Ammon's horn (tissue), 1 donor: ENCODE data around the gene PRPF18.

Experiments used
- DNase-seq: peaks from one replicate; pipeline ENCODE4 v3.0.0-alpha.2; 2016; ENCODE audit warnings: low spot score

The PRPF18 gene

DNA sequence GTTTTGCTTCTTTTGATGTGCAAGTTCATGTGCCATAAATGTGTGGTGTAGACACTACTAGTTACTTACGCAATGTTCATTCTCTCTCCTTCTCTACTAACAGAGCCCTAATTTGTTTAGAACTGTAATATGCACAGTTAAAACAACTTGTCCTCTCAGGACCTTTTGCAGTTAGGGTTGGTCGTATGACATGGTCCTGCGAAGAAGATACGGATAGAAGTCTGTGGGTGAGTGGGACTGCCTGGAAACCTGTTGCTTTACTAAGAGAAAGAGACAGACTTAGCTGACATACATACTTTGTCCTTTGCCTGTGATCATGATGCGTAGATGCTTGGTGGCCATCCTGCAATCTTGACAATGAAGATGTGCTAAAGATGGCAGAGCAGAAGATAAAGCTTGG lies 51.1 kb downstream of the PRPF18 start:
- DNase-seq, result no peak

GRCh38 chr10:13642293-13642692 lies 55.5 kb downstream of the PRPF18 start:
- DNase-seq, result no peak

- DNase-seq, result no peak
Observed at GRCh38 chr10:13643016-13643415, 56.3 kb downstream of the PRPF18 start.

DNA sequence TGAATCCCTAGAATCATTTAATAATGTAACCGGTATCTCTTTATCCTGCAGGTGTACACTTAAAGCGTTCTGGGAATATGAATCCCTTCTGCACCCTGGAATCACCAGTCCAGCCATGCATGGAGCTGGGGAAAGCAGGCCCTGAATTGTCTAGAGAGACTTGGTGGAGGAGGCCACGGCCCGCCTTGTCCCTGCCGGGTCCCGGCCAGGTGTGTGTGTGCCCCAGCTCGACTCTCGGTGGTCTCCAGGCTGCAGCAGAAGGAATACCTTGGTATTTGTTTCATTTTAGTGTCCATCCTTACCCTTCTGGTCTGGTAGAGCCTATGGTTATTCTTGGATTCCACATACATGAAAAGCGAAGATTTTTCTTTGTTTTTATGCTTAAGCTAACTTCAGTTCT lies 58.1 kb downstream of the PRPF18 start:
- DNase-seq, result no peak

GRCh38 chr10:13648425-13648824 lies 61.7 kb downstream of the PRPF18 start:
- DNase-seq, result no peak

- no peak for DNase-seq
Observed at GRCh38 chr10:13649844-13650520, 63.2 kb downstream of the PRPF18 start.

DNA sequence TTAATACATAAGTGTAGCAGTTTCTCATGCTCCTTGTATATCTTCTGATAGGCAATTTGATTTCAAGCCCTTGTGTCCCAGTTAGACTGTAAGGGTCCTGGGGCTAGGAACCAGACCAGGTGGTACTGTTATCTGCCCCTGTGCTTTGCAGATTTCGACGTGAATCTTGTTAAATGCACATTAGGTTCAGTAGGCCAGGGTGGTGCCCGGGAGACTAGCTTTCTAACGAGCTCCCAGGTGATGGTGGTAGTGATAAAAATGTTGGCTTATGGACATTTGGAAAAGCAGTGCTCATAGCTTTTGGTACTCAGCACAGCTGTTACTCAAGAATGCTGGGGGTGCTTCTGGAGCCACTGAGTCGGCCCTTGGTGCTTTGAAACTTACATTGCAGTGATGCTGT lies 64.2 kb downstream of the PRPF18 start:
- DNase-seq, result no peak

DNA sequence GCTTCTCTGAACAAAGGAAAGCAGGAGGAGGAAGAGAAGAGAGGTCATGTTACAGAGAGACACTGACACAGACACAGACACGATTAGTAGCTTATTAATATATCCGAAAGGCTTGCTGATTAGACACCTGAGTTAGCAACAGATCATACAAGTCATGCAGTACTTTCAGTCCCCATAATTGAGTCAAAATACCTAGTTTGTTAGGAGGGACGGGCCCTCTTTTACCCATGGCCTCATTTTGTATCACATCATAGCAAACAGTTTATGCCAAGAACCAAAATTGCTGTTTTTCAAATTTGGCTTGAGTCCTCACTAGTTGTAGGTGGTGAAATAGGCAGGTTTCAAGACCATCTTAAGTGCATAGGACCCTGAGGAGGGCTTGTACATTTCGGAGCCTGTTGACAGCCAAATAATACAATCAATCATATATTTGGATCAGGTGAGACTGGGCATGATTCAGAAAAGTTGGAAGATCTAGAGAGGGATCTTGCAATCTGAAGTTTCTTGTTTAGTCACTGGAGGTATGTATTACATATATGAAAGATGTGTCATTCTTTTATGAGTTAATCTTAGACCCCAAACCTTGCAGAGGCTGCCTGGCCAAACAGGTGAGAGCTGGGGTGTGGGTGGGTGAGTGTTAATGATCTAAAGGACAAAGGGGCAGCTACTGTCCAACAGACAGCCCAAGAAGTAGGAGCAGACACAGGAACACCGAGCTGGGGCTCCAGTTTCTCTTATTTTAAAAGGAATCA lies 65.4 kb downstream of the PRPF18 start:
- no peak for DNase-seq

GRCh38 chr10:13652860-13653259 lies 66.1 kb downstream of the PRPF18 start:
- DNase-seq, result no peak

- DNase-seq, result no peak
Observed at GRCh38 chr10:13654118-13654830, 67.5 kb downstream of the PRPF18 start.

- DNase-seq, result no peak
Observed at GRCh38 chr10:13654846-13655245, 68.1 kb downstream of the PRPF18 start.

DNA sequence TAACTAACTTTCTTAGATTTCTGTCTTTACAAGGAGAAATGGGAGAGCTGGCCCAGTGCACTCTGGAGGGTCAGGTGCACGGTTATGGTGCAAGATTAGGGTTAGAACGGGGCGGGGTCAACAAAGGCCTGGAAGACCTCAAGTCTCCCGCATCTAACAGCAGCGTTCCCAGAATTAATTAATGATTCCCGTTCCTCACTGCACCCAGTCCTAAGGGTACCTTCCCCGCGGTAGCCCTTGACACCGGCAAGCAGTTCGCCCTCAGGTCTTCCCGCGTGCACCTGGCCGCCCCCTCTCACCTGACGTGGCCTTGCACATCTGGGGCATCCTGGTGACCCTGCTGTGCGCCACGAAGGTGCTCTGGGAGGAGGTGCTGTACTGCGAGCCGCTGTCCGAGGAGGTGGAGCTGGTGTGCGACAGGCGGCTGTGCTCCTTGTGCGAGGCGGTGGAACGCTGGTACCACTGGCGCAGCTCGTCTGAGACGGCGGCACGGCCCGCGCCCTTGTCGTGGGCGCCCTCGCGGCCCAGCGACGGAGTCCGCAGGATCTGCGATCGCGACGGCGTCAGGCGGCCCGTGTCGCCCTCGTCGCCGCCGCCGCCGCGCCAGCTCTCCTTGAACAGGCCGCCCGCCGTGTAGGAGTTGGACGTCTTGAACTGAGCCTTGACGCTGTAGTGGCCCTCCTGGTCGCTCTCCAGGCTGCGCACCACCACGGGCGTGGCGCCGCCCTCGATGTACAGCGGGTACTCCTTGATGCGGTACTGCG lies 69.8 kb downstream of the PRPF18 start:
- DNase-seq, result no peak

- no peak for DNase-seq
Observed at GRCh38 chr10:13657101-13657680, 70.4 kb downstream of the PRPF18 start.

- peak; percentile 42 for DNase-seq
Observed at GRCh38 chr10:13658264-13658663, 71.5 kb downstream of the PRPF18 start.

DNA sequence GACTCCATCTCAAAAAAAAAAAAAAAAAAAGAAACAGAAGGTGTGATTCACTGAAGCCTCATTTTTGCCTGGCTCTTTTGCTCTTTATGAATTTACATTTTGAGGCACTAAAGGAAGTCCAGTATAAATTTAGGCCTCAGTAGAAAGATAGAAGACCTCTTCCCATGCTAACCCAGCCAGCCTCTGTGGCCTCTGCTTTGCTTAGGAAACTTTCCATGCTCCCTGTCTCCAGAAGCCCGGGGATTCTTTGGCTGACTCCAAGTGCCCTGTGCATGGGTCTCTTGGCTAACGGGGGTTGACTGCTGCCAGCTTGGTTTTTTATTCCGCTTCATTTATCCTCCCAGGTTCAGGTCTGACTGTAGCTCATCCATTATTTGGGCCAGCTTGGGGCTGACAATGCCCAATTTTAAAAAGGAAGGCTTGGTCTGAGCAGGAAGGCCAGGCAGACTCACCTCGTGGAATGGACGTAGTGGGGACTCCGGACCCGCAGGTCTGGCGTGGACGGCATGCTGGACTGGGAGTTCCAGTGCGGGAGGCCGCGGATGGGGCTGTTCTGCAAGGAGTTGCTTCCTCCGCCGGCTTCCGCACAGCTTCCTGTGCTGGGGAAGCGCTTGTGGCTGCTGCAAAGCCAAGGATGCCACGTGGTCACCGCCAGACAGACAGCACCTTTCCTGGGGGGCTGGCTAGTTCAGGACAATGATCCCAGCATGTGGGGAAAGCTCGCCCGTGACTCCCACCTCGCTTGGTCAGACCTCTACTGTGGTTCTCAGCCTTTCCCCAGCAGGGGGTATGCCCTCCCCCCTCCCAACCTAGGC lies 72.3 kb downstream of the PRPF18 start:
- peak; percentile 79 for DNase-seq

DNA sequence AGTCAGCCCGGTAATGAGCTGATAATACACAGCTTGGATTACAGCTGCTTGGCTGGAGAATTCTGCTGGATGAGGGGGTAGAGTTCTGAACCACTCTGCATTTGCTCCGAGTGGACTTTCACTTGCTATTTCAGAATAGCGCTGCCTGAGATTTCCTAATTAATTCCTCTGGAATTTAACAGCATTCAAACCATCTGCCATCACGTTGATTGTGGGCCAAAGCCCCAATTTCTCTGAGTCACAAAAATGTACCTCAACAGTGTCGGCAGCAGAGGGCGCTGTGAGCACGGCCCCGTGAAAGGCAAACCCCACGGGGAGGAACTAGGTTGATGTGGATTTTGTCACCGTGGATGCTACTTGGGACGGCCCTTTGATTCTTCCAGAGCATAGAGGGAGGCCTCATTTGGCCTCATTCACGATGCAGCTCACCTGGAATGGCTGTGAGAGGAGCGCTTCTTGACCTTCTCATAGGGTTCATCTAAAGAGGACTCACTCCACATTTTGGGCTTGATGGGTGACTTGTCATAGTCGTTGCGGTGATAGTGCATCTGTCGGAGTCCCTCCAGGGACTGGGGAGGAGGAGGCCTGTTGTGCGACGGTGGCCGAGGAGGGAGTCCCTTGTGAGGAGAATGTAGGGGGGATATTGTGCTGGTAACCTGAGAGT lies 73.3 kb downstream of the PRPF18 start:
- peak; percentile 84 for DNase-seq

- DNase-seq, result no peak
Observed at GRCh38 chr10:13660551-13660920, 73.8 kb downstream of the PRPF18 start.

- no peak for DNase-seq
Observed at GRCh38 chr10:13661256-13661655, 74.5 kb downstream of the PRPF18 start.

GRCh38 chr10:13665516-13666262 lies 78.9 kb downstream of the PRPF18 start:
- no peak for DNase-seq

DNA sequence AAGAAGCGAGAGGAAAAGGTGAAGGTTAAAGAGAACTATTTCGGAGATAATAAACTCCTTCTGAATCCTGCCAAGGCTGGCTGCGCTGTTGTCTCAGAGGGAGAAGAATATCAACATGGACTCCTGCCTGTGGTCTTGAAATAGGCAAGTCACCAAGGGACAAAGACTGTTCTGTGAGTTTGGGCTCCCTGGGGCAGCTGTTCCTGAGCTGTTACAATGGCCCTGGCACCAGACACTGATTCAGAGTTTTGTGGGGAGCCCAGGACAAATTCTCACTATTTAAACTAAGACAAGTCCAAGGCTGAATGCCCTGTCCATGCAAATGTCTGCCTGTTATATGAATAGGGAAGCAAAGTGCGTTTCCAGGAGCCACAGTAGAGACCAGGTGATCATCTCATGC lies 81.4 kb downstream of the PRPF18 start:
- DNase-seq, result peak; percentile 69
